H1 (cell line): ENCODE results near the gene GALNT18.

Experiments
- CBX8 ChIP-seq: fragments of 300-800, 300-1000 bp; sonication (generic); IDR thresholded peaks from 2 replicates; pipeline ENCODE4 v1.7.1; 2016; ENCODE audit warnings: low read depth, low read length, borderline replicate concordance
- CEBPB ChIP-seq: IDR thresholded peaks from 2 replicates; pipeline ENCODE4 v1.6.1; 2012; ENCODE audit warnings: low read depth, low read length
- EP300 ChIP-seq, 2 experiments: IDR thresholded peaks; 1 replicate in 1 of 2; 2 replicates in 1 of 2; pipeline ENCODE4 v1.6.1; 2011 to 2012; ENCODE audit warnings: low read depth in 2 of 2, low read length in 2 of 2, mild to moderate bottlenecking in 2 of 2, borderline replicate concordance in 1 of 2, inconsistent platforms in 1 of 2, moderate library complexity in 1 of 2
- JUN ChIP-seq: IDR thresholded peaks from 2 replicates; pipeline ENCODE4 v1.6.1; 2011; ENCODE audit warnings: low read depth, mild to moderate bottlenecking, improper control_type of control experiment, low read length
- POLR2AphosphoS5 ChIP-seq: IDR thresholded peaks from 2 replicates; pipeline ENCODE4 v1.6.1; 2011; ENCODE audit warnings: low read depth, low read length
- POU5F1 ChIP-seq: IDR thresholded peaks from 2 replicates; pipeline ENCODE4 v1.6.1; 2011; ENCODE audit warnings: low read depth, mild to moderate bottlenecking, low read length, moderate library complexity
- RAD21 ChIP-seq, 2 experiments: IDR thresholded peaks in 1 of 2; conservative IDR thresholded peaks in 1 of 2; 2 replicates each; pipeline ENCODE4 v1.6.1; 2011; ENCODE audit warnings: low read depth in 2 of 2, low read length in 2 of 2, improper control_type of control experiment in 1 of 2, inconsistent platforms in 1 of 2, mild to moderate bottlenecking in 1 of 2, moderate library complexity in 1 of 2
- SP1 ChIP-seq: IDR thresholded peaks from 2 replicates; pipeline ENCODE4 v1.6.1; 2011; ENCODE audit warnings: low read depth, low read length
- TEAD4 ChIP-seq: IDR thresholded peaks from 2 replicates; pipeline ENCODE4 v1.6.1; 2012; ENCODE audit warnings: low read depth, low read length, inconsistent platforms, mixed read lengths
- TF ChIP-seq, protein P1 (sequence below), 3 experiments: IDR thresholded peaks; 1 replicate in 2 of 3; 2 replicates in 1 of 3; pipeline versions ENCODE4 v1.5.1 to v1.6.1; 2011; ENCODE audit warnings: low read length in 3 of 3, mild to moderate bottlenecking in 3 of 3, inconsistent platforms in 2 of 3, low read depth in 1 of 3, moderate library complexity in 1 of 3; ENCODE audit not compliant: insufficient read depth in 1 of 3; ENCODE audit errors: control extremely low read depth in 1 of 3
- TF ChIP-seq, protein P2 (sequence below): IDR thresholded peaks from 2 replicates; pipeline ENCODE4 v1.6.1; 2011; ENCODE audit warnings: low read depth, mild to moderate bottlenecking, low read length; ENCODE audit not compliant: insufficient read depth
- TF ChIP-seq, protein P3 (sequence below): IDR thresholded peaks from 2 replicates; pipeline ENCODE4 v1.6.1; 2011; ENCODE audit warnings: low read length, improper control_type of control experiment

- TF ChIP-seq CEBPB (no peak), POU5F1 (no peak), POLR2AphosphoS5 (no peak), TEAD4 (no peak), CBX8 (no peak), EP300 (IDR thresholded peaks at IDR 0.05; ENCODE audit: borderline replicate concordance in 1 of 2, low read depth in 2 of 2, low read length in 2 of 2) (no peak), SP1 (no peak), RAD21 (IDR thresholded peaks at IDR 0.05 in 1 of 2, conservative IDR thresholded peaks at IDR 0.05 in 1 of 2; ENCODE audit: low read depth in 2 of 2, low read length in 2 of 2) (no peak), JUN (no peak)
- TF ChIP-seq, protein P1, sequence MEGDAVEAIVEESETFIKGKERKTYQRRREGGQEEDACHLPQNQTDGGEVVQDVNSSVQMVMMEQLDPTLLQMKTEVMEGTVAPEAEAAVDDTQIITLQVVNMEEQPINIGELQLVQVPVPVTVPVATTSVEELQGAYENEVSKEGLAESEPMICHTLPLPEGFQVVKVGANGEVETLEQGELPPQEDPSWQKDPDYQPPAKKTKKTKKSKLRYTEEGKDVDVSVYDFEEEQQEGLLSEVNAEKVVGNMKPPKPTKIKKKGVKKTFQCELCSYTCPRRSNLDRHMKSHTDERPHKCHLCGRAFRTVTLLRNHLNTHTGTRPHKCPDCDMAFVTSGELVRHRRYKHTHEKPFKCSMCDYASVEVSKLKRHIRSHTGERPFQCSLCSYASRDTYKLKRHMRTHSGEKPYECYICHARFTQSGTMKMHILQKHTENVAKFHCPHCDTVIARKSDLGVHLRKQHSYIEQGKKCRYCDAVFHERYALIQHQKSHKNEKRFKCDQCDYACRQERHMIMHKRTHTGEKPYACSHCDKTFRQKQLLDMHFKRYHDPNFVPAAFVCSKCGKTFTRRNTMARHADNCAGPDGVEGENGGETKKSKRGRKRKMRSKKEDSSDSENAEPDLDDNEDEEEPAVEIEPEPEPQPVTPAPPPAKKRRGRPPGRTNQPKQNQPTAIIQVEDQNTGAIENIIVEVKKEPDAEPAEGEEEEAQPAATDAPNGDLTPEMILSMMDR (IDR thresholded peaks at IDR 0.05; ENCODE audit: control extremely low read depth in 1 of 3, insufficient read depth in 1 of 3, low read depth in 1 of 3, low read length in 3 of 3) = no peak
- TF ChIP-seq, protein P2, sequence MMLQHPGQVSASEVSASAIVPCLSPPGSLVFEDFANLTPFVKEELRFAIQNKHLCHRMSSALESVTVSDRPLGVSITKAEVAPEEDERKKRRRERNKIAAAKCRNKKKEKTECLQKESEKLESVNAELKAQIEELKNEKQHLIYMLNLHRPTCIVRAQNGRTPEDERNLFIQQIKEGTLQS = no peak
- TF ChIP-seq, protein P3, sequence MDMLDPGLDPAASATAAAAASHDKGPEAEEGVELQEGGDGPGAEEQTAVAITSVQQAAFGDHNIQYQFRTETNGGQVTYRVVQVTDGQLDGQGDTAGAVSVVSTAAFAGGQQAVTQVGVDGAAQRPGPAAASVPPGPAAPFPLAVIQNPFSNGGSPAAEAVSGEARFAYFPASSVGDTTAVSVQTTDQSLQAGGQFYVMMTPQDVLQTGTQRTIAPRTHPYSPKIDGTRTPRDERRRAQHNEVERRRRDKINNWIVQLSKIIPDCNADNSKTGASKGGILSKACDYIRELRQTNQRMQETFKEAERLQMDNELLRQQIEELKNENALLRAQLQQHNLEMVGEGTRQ = no peak
Observed at GRCh38 chr11:11537372-11537771, 84.4 kb downstream of the GALNT18 start.
